ENCODE data around the gene MPRIP. TPM values are rescaled to one million over a fixed set of nuclear protein-coding genes. Genes with fewer than 3 reads are reported as not detected.
A peak's percentile ranks its signal among the peaks of the same experiment; 100 is the strongest.

Gene MPRIP
- total RNA-seq, 1 donor from 2014 or later = 102 TPM

DNA sequence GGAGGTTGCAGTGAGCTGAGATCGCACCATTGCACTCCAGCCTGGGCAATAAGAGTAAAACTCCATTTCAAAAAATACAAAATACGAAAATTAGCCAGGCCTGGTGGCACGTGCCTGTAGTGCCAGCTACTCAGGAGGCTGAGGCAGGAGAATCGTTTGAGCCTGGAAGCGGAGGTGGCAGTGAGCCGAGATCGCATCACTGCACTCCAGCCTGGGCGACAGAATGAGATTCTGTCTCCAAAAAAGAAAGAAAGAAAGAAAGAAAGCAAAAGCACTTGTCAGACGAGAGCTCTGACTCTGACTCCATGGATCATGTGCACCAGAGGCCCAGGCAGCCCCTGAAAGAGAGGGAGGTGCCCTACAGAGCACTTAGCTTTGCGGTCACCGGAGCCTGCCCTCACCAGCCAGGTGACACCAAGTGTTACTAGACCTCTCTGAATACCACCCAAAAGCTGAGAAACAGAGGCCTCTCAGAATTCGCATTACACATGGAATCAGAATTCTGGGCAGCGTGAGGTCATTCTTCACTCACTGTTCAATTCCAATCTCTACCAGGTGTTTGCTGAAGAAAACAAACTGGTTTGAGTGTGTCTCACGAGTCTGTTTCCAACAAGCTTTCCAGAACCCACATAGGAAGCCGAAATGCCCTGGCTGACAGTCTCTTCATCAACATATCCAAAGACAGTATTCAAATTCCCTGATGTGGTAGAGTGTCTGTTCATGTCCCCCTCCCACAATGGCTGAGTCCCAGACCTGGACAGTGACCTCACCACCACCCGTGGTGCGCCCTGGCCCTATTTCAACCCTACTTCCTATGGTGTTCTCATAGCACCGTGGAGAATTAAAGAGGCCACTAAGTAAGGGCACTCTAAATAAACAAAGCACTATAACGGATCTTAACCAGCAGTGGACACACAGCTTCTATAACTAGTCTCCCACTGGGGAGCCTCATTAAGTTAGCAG lies 193.2 kb downstream of the MPRIP start:
- TF ChIP-seq CTCF (conservative IDR thresholded peaks at IDR 0.05; ENCODE audit: low read depth, low read length) = no peak
- peak overlapping the region; percentile 88 for H3K4me3 ChIP-seq (ENCODE audit: low read depth, low read length)
- DNase-seq (ENCODE audit: low read depth) = peak; percentile 32

- no peak for DNase-seq (ENCODE audit: low read depth)
Measured at GRCh38 chr17:17236295-17237025, 194.2 kb downstream of the MPRIP start.

GRCh38 chr17:17237026-17237799 lies 195.0 kb downstream of the MPRIP start, which contains the start of gene FLCN:
Gene FLCN (minus strand): TSS chr17:17237168. CDS start chr17:17228137, 9,031 bp downstream.
- DNase-seq (ENCODE audit: low read depth) = peak; percentile 74
- H3K4me3 ChIP-seq (ENCODE audit: low read depth, low read length) = peak within 1 kb of the TSS; percentile 88
- no peak for TF ChIP-seq CTCF (conservative IDR thresholded peaks at IDR 0.05; ENCODE audit: low read depth, low read length)

More at GRCh38 chr17:17236295-17237025, 194.2 kb downstream of the MPRIP start:
- peak overlapping the region; percentile 88 for H3K4me3 ChIP-seq (ENCODE audit: low read depth, low read length)
- TF ChIP-seq CTCF (conservative IDR thresholded peaks at IDR 0.05; ENCODE audit: low read depth, low read length) = no peak

- no peak for DNase-seq (ENCODE audit: low read depth)
- no peak overlapping the region for H3K4me3 ChIP-seq (ENCODE audit: low read depth, low read length)
- TF ChIP-seq CTCF (conservative IDR thresholded peaks at IDR 0.05; ENCODE audit: low read depth, low read length) = no peak
Measured at GRCh38 chr17:17239832-17240231, 197.6 kb downstream of the MPRIP start.

GRCh38 chr17:17241656-17242055 lies 199.4 kb downstream of the MPRIP start:
- no peak overlapping the region for H3K4me3 ChIP-seq (ENCODE audit: low read depth, low read length)
- no peak for TF ChIP-seq CTCF (conservative IDR thresholded peaks at IDR 0.05; ENCODE audit: low read depth, low read length)
- DNase-seq (ENCODE audit: low read depth) = no peak

GRCh38 chr17:17242246-17242645 lies 200.0 kb downstream of the MPRIP start:
- no peak for TF ChIP-seq CTCF (conservative IDR thresholded peaks at IDR 0.05; ENCODE audit: low read depth, low read length)

More at GRCh38 chr17:17242246-17242645, 200.0 kb downstream of the MPRIP start:
- no peak for DNase-seq (ENCODE audit: low read depth)
- no peak overlapping the region for H3K4me3 ChIP-seq (ENCODE audit: low read depth, low read length)

Measured in epithelial cell of proximal tubule (primary cell).